8988T (cell line): Measurements from ENCODE around the gene NAGA.
"Not testable (repeated sequence)": the region's sequence is repeated elsewhere in the genome, so short reads cannot be mapped to it uniquely, and the experiment has no call there.

Experiments
- DNase-seq: peaks from one replicate; pipeline ENCODE4 v3.0.0; 2011

The NAGA gene

GRCh38 chr22:42074846-42075676, 4.4 kb upstream of the NAGA start:
- no peak for DNase-seq

GRCh38 chr22:42074132-42074811, 3.7 kb upstream of the NAGA start, which contains the start of gene PHETA2:
Gene PHETA2 (plus strand): TSS chr22:42074248. CDS start chr22:42077294, 3,046 bp downstream.
- no peak for DNase-seq

DNA sequence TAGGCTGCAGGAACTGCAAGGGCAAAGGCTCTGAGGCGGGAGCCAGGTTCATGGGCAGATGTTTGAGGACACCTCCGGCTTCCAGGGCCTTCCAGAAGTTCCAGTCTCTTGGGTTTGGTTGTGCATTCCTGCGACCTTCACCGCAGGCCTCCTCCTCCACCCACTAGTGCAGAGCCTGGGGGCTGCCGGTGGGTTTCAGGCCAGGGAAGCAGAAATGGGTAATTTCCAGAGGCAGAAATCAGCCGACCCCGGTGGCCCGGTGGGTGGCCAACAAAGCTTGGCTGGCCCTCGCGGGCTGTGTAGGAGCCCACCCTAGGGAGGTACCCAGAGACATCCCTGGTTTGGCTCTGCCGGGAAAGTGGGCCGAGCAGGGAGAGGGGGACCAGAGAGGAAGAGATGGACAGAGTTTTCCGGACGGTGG, 3.0 kb upstream of the NAGA start:
- no peak for DNase-seq

GRCh38 chr22:42072606-42073330, 2.2 kb upstream of the NAGA start:
- no peak for DNase-seq

DNA sequence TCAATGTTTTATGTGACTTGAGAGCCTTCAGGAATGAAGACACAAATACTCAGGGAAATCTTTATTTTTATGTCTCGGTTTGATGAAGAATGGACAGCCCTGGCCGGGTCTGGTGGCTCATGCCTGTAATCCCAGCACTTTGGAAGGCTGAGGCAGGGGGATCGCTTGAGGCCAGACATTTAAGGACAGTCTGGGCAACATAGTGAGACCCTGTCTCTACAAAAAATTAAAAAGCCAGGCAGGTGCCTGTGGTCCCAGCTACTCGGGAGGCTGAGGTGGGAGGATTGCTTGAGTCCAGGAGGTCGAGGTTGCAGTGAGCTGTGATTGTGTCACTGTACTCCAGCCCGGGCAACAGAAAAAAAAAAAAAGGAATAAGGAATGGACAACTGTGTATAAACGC, 896 bp upstream of the NAGA start:
- not testable (repeated sequence) for DNase-seq

- DNase-seq = no peak
These were observed 653 bp downstream of the NAGA start for GRCh38 chr22:42069801-42070516.

DNA sequence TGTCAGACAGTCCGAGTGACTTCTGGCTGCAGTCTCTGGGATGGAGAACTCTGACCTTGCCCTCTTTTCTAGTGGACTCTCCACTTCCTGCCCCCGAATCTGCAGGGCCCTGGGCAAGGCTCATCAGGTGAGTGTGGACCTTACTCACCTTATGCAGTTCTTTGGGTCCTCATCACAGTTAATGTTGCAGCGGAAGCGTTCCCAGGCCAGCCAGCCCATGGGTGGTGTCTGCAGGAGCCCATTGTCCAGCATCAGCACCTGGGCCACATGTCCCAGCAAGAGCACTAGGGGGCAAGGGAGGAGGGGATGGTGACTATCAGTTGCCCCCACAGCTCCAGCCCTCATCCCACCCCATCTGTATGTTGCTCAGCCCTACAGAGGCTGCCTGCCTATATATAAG, 2.3 kb downstream of the NAGA start:
- no peak for DNase-seq

- DNase-seq = no peak
These were observed 2.9 kb downstream of the NAGA start for GRCh38 chr22:42067671-42068251.

DNA sequence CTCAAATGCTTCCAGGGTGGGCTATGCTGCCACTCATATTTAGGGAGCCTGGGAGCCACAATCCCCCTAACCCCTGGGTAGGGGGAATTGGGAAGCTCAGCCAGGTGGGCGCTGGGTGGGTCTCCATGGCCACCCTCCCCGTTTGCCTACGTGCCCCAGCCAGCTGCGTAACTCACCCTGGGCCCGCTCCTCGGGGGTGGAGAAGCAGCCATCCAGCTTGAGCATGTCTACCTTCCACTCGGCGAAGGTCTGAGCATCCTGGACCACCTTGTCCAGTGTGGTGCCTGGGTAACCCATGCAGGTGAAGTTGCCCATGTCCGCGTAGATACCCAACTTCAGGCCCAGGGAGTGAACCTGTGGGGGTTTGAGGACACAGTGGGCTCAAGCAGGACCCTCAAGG, 3.7 kb downstream of the NAGA start:
- DNase-seq = no peak

DNA sequence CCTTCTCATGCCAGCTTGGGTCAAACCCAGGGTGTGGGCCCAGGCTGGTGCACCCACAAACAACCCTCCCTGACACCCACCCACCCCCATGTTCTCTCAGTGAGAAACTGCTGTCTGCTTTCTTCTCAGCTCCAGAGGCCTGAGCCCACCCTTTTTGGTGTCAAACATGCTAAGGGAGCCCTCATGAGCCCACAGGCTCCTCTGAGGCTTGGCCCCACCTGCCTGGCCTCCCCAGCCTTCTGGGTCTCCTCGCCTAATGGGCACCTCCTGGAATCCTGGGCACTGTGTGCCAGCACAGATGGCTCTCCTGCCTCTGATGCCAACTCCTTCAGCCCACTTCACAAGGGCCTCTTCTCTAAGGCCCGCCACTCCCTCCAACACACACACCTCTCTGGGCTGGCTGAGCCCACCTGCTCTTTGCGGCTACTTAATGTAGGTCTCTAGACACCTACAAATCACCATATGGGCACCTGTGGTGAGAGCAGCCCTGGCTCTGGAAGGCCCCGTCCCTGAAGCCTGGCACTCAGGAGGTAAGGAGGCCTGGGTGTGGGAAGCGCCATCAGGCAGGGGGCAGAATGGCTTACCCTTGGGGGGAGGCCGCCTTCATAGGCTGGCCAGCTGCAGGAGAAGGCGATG, 4.4 kb downstream of the NAGA start:
- no peak for DNase-seq

DNA sequence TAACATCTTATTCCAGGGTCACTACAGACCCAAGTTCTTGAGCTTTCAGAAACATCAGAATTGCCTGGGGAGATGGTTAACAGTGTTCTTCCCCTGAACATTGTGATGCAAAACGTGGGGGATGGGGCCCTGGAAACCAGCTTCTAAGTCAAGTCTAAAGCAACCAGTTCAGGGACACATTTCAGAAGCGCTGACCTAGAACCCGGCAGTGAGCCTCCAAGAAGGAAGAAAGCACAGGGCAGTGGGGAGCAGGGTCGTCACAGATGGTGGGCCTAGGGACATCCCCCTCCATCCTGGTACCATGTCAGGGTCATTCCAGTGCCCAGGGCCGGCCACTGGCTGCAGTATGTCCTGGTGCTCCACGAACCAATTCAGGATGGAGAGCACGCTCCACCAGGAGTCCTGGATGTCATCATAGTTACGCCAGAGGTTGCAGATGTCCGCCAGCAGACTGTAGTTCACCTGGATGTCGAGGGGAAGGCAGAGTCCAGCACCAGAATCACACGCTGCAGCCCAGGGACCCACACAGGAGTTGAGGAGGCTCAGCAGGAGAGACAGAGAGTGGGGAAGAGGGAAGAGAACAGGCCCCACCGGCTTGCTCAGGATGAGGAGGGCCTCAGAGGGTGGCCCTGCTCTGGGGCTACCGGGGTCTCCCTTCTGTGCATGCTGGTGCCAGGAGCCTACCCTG, 5.0 kb downstream of the NAGA start:
- DNase-seq = no peak

GRCh38 chr22:42064629-42065028, 6.0 kb downstream of the NAGA start:
- DNase-seq = no peak

DNA sequence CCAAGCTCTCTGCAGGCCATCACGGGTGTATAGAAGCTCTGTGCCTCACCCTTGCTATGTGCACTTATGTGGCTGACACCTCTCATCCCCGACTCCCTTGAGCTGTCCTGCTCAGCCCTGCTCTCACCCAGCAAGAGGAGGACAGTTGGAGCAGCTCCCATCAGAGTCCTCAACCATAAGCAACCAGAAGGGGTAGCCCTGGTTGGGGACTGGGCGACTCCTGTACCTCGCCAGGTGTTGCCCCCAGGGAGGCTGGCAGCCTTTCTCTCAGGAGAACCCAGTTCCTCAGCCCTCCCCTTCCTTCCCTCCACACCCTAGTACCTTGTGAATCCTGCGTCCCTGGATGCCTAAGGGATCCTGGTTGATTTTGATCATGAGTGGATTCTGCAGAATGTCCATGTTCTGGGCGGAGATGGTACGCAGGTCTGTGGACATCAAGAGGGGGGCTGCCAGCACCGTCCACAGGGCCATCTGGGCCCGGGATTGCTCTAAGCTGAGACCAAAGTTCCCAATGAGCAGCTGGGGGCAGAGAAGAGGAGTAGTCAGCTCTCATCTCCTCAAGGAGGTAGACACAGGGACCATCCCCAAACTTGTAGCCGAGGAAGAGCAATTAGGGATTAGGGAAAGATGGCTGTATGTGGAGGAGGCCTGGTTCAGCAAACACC, 8.0 kb downstream of the NAGA start:
- DNase-seq = no peak

- no peak for DNase-seq
These were observed 9.6 kb downstream of the NAGA start for GRCh38 chr22:42061041-42061440.

- no peak for DNase-seq
These were observed 10.1 kb downstream of the NAGA start for GRCh38 chr22:42060489-42060888.

DNA sequence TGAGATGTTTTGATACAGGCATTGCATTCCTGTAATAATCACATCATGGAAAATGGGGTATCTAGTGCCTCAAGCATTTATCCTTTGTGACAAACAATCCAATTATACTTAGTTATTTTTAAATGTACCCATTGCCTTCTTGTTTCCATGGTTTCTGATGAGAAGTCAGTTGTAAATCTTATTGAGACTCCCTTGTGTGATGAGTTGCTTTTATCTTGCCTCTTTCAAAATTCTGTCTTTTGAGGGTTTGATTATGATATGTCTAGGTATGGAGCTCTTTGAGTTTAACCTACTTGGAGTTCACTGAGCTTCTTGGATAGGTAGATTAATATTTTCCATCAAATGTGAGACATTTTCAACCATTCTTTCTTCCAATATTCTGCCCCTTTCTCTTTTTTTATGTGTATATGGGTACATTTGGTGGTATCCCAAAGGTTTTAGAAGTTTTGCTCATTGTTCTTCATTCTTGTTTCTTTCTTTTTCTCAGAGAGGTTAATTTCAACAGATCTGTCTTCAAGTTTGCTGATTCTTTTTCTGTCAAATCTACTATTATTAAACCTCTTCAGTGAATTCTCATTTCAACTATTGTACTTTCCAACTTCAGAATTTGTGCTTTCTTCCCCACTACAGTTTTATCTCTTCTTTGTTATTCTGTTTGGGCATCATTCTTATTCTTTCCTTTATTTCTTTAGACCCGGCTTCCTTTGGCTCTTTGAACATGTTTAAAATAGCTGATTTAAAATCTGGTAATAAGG, 13.7 kb downstream of the NAGA start:
- no peak for DNase-seq

DNA sequence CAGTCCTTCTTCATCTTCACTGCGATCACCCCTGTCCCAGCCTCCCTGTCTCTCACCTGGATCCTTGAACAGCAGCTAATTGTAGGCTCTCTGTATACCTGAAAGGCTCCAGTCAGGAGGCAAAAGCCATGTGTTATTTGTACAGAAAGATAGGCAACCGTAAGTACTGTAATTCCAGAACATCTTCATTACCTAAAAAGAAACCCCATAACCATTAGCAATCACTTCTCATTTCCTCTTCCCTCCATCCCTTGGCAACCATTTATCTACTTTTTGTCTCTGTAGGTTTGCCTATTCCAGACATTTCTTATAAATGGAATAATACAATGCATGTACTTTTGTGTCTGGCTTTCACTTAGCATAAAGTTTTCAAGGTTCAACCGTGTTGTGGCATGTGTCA, 17.8 kb downstream of the NAGA start:
- DNase-seq = no peak

DNA sequence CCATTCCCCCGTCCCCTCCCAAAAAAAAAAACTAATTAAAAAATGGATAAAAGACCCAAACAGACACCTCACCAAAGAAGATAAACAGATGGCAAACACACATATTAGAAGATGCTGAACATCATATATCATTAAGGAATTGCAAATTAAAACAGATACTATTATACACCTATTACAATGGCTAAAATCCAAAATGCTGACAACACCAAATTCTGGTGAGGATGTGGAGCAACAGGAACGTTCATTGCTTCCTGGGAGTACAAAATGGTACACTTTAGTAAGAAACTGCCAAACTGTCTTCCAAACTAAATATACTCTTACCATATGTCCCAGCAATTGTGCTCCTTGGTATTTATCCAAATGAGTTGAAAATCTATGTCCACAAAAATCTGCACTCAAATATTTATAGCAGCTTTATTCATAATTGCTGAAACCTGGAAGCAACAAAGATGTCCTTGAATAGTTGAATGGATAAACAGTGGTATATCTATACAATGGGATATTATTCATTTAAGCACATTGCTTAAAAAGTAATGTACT, 19.9 kb downstream of the NAGA start:
- no peak for DNase-seq

- DNase-seq = no peak
These were observed 28.8 kb downstream of the NAGA start for GRCh38 chr22:42041784-42042183.

DNA sequence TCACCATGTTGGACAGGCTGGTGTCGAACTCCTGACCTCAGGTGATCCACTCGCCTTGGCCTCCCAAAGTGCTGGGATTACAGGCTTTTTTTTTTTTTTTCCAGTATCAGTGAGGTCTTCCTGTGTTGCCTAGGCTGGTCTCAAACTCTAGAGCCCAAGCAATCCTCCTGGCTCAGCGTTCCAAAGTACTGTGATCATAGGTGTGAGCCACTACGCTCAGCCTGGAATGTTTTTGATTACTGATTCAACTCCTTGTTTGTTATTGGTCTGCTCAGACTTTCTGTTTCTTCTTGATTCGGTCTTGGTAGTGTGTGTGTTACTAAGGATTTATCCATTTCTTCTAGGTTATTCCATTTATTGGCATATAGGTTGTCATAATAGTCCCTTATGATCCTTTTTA, 31.3 kb downstream of the NAGA start:
- no peak for DNase-seq
